HFFc6 (cell line): ENCODE data around the gene RNASEH2A. TPM values are rescaled to one million over a fixed set of nuclear protein-coding genes. Genes with fewer than 3 reads are reported as not detected.
A peak's percentile ranks its signal among the peaks of the same experiment; 100 is the strongest.

Source experiments
- DNase-seq: peaks from one replicate; pipeline ENCODE4 v3.0.0-alpha.2; 2018
- H3K27ac Mint-ChIP-seq: 2 replicates; pipeline ENCODE4 v1.8.0; 2020; ENCODE audit warnings: mild to moderate bottlenecking, mixed read lengths
- H3K27me3 Mint-ChIP-seq: 2 replicates; pipeline ENCODE4 v1.8.0; 2021; ENCODE audit warnings: mild to moderate bottlenecking, moderate library complexity, mixed read lengths; ENCODE audit not compliant: insufficient read depth
- H3K36me3 Mint-ChIP-seq: 2 replicates; pipeline ENCODE4 v1.8.0; 2021; ENCODE audit warnings: low read depth, mixed read lengths
- H3K4me1 Mint-ChIP-seq: 2 replicates; pipeline ENCODE4 v1.8.0; 2020; ENCODE audit warnings: low read depth, mixed read lengths
- H3K4me3 Mint-ChIP-seq: 2 replicates; pipeline ENCODE4 v1.8.0; 2020; ENCODE audit warnings: mild to moderate bottlenecking, moderate library complexity, mixed read lengths
- H3K9me3 Mint-ChIP-seq: 2 replicates; pipeline ENCODE4 v1.8.0; 2020; ENCODE audit warnings: mild to moderate bottlenecking, mixed read lengths
- CTCF ChIP-seq: fragments of 200-600 bp; sonication (generic); IDR thresholded peaks from 2 replicates; pipeline ENCODE4 v1.5.0; 2021; ENCODE audit warnings: antibody characterized with exemption, mild to moderate bottlenecking
- total RNA-seq, 6 experiments: library from RNA; stranded (reverse); fragmentation: NEBNext Ultra II Directional; extraction: Animal tissue kit (Norgen Biotek cat#: 25700); gene quantifications; 2 replicates in 1 of 6; 3 replicates in 5 of 6; pipeline ENCODE4 v1.2.3, GENCODE V29; 2021

Gene RNASEH2A
- total RNA-seq, 6 experiments from 2014 or later = 17.9 to 43.2 (median 37.7) TPM

DNA sequence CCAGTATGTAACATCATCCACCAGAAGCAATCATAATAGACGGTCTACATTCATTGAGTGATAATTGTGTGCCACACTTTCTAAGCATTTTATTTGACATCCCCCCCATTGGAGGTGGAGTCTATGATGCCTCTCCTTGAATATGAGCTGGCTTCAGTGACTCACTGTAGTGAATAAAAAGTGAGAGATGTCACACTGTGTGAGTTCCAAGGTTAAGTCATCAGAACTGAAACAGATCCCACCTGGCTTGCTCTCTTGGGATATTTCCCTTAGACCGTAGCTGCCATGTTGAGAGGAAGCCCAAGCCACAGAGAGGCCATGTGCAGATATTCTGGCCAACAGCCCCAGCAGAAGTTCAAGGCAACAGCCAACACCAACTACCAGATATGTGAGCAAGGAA, 15.4 kb downstream of the RNASEH2A start:
- H3K9me3 Mint-ChIP-seq = 0 out of 2 replicates have a peak, but pooled peaks cover 4% of the 10 kb centered on the region
- H3K27ac Mint-ChIP-seq = no peak overlapping the region
- H3K36me3 Mint-ChIP-seq = peaks cover 10% of the 10 kb centered on the region
- H3K4me3 Mint-ChIP-seq = no peak overlapping the region
- H3K27me3 Mint-ChIP-seq = peaks cover 4% of the 10 kb centered on the region
- DNase-seq = no peak
- H3K4me1 Mint-ChIP-seq = no peaks in the 10 kb centered on the region
- TF ChIP-seq CTCF = no peak

DNA sequence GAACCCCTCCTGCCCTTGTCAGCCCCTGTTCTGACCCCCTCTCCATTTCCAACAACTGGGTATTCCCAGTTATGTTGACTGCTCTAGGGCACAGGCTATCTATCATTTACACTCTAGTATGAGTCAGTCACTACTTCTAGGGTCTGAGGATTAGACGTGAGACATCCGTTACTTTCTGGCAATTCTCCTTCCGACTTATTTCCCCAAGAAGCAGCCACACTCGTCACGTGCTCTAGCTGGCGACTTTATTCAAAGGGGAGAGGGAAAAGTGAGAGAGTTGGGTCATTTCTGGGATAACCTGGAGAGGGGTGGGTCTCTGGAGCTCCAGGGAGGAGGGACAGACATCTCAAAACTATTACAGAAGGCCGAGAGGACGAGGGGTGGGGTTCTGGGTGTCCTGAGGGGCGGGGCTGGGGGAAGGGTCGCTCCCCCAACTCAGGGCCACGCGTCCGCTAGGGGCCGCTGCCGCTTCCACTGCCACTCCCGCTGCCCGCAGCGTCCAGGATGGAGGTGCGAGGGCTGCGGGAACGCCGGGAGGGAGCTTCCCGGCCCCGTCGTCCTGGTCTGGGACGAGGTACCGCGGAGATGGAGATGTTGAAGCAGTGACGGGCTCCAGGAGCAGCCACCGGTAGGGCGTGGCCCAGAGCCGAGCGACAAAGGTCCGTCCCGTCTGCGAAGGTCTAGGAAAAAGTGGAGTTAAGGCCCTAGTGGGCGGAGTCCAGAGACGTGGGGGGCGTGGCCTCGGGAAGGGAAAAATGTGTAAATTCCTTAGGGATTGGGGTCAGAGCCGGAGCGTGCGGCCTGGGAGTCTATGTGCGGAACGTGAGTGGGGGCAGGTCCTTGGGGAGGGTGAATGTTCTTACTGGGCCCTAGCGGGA, 19.1 kb downstream of the RNASEH2A start:
- TF ChIP-seq CTCF = peak; percentile 58
- Mint-ChIP-seq H3K9me3 (0 out of 2 replicates have a peak, but pooled peaks cover 4% of the 10 kb centered on the region), H3K4me3 (no peak overlapping the region), H3K27ac (no peak overlapping the region), H3K36me3 (peaks cover 6% of the 10 kb centered on the region), H3K4me1 (no peaks in the 10 kb centered on the region), H3K27me3 (peaks cover 6% of the 10 kb centered on the region; the same call in 1 of the 2 replicates)
- no peak for DNase-seq

GRCh38 chr19:12828494-12828893, 22.1 kb downstream of the RNASEH2A start:
- no peak for TF ChIP-seq CTCF
- Mint-ChIP-seq H3K9me3 (no peaks in the 10 kb centered on the region), H3K4me3 (no peak overlapping the region), H3K27ac (no peak overlapping the region), H3K36me3 (no peaks in the 10 kb centered on the region), H3K27me3 (peaks cover 12% of the 10 kb centered on the region), H3K4me1 (peaks cover 6% of the 10 kb centered on the region; the same call in 1 of the 2 replicates)
- no peak for DNase-seq

GRCh38 chr19:12833418-12833737, 27.0 kb downstream of the RNASEH2A start:
- H3K27me3 Mint-ChIP-seq = peaks cover 39% of the 10 kb centered on the region
- no peak for DNase-seq
- H3K27ac Mint-ChIP-seq = no peak overlapping the region
- no peaks in the 10 kb centered on the region for H3K36me3 Mint-ChIP-seq
- TF ChIP-seq CTCF = no peak
- peak overlapping the region; percentile 5; the same call in 1 of the 2 replicates for H3K4me3 Mint-ChIP-seq
- H3K4me1 Mint-ChIP-seq = peaks cover 17% of the 10 kb centered on the region; the same call in 1 of the 2 replicates
- H3K9me3 Mint-ChIP-seq = no peaks in the 10 kb centered on the region

DNA sequence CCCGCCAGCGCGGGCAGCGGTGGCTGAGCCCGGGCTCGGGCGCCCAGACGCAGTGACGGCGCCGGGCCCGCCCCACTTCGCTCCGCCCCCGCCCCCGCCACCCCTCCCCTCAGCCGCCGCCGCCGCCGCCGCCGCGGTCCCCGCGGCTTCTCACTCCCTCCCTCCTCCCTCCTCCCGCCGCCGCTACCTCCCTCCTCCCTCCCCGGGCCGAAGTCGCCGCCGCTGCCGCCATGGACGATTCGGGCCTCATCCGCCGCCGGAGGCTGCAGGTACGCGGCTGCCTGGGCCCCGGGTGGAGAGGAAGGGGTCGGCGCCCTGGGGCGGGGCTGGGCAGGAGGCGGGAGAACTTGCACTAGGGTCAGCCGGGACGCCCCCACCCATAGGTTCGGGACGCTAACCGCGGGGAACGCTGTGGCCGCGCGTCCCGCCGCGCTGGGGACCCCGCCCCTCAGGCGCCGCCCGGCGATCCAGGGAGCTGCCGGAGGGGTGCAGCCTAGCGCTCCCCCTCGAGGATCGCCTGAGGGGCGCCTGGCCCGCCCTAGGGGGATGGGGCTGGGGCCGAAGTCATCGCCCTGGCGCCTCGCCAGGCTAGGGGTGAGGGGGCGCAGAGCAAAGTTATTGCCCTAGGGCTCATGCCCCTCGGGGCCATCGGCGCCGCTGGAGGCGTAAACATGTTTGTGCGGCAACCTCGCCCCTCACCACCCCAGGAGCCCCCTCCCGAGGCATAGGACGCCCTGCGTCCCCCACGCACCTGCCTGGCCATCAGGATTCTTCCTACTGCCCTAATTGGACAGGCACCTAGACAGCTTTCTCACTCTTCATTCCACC, 27.6 kb downstream of the RNASEH2A start:
- Mint-ChIP-seq H3K27me3 (peaks cover 42% of the 10 kb centered on the region), H3K9me3 (no peaks in the 10 kb centered on the region), H3K4me3 (no peak overlapping the region), H3K27ac (no peak overlapping the region), H3K36me3 (no peaks in the 10 kb centered on the region), H3K4me1 (peaks cover 17% of the 10 kb centered on the region; the same call in 1 of the 2 replicates)
- TF ChIP-seq CTCF = no peak
- DNase-seq = no peak
